Measurements from ENCODE around the gene PNMA8C.
A peak's percentile ranks its signal among the peaks of the same experiment; 100 is the strongest.

PNMA8C gene

GRCh38 chr19:46428239-46429135, at the start of gene PNMA8C:
Gene PNMA8C, minus strand, starts transcription at chr19:46428936. Its CDS starts 577 bp downstream, at chr19:46428359.
- peak; percentile 25 for DNase-seq

- DNase-seq, result no peak
These were observed 47.2 kb upstream of the PNMA8C start for GRCh38 chr19:46475986-46476385.

GRCh38 chr19:46474211-46474610, 45.5 kb upstream of the PNMA8C start:
- no peak for DNase-seq

GRCh38 chr19:46472592-46472991, 43.9 kb upstream of the PNMA8C start:
- no peak for DNase-seq

- DNase-seq, result no peak
These were observed 43.2 kb upstream of the PNMA8C start for GRCh38 chr19:46471811-46472543.

GRCh38 chr19:46471116-46471733, 42.5 kb upstream of the PNMA8C start, which contains the start of gene PNMA8A:
Gene PNMA8A, minus strand, starts transcription at chr19:46471563. Its CDS starts 528 bp downstream, at chr19:46471035.
- DNase-seq, result no peak

GRCh38 chr19:46470376-46470775, 41.6 kb upstream of the PNMA8C start:
- DNase-seq, result no peak

- DNase-seq, result no peak
These were observed 40.9 kb upstream of the PNMA8C start for GRCh38 chr19:46469541-46470185.

GRCh38 chr19:46466536-46467196, 37.9 kb upstream of the PNMA8C start:
- DNase-seq, result no peak

- no peak for DNase-seq
These were observed 34.8 kb upstream of the PNMA8C start for GRCh38 chr19:46463516-46463915.

- DNase-seq, result no peak
These were observed 32.8 kb upstream of the PNMA8C start for GRCh38 chr19:46461537-46461936.

- DNase-seq, result no peak
These were observed 32.2 kb upstream of the PNMA8C start for GRCh38 chr19:46460981-46461380.

GRCh38 chr19:46460055-46460454, 31.3 kb upstream of the PNMA8C start:
- no peak for DNase-seq

GRCh38 chr19:46456930-46457329, 28.2 kb upstream of the PNMA8C start:
- DNase-seq, result no peak

- no peak for DNase-seq
These were observed 25.5 kb upstream of the PNMA8C start for GRCh38 chr19:46454244-46454643.

- DNase-seq, result no peak
These were observed 24.9 kb upstream of the PNMA8C start for GRCh38 chr19:46453661-46454060.

- no peak for DNase-seq
These were observed 23.4 kb upstream of the PNMA8C start for GRCh38 chr19:46452186-46452585.

GRCh38 chr19:46451352-46451751, 22.6 kb upstream of the PNMA8C start:
- no peak for DNase-seq

GRCh38 chr19:46450737-46451136, 22.0 kb upstream of the PNMA8C start:
- DNase-seq, result no peak

- no peak for DNase-seq
These were observed 20.5 kb upstream of the PNMA8C start for GRCh38 chr19:46449228-46449627.

GRCh38 chr19:46448601-46449000, 19.9 kb upstream of the PNMA8C start:
- DNase-seq, result no peak

- DNase-seq, result no peak
These were observed 19.1 kb upstream of the PNMA8C start for GRCh38 chr19:46447824-46448223.
